ENCODE results near the gene TXNDC11. TPM values are rescaled to one million over a fixed set of nuclear protein-coding genes. Genes with fewer than 3 reads are reported as not detected.

Gene TXNDC11
- polyA plus RNA-seq, 2 of the 4 experiments (the other 2 are of a cell fraction) = 22.7 to 42.4 TPM

GRCh38 chr16:11672206-11673090 lies 70.2 kb downstream of the TXNDC11 start:
- Histone ChIP-seq H3K9me3 (no peaks in the 10 kb centered on the region), H3K4me2 (no peak overlapping the region), H3K4me1 (peaks cover 72% of the 10 kb centered on the region), H3K4me3 (no peak overlapping the region), H3K27ac (peak overlapping the region in 1 of 2 experiments; percentile 79; a peak in 4 of 6 replicates)
- no peak for DNase-seq (ENCODE audit: low read depth in 1 of 2, low spot score in 1 of 2)
- POLR2A ChIA-PET = no interaction called here
- 93% methylated on average over 22 of the region's 25 CpGs for WGBS (ENCODE audit: missing lambda C conversion rate)
- no peak for FAIRE-seq
- TF ChIP-seq CBX8 (IDR thresholded peaks at IDR 0.05) (no peak), GATA3 (IDR thresholded peaks at IDR 0.05; ENCODE audit: borderline replicate concordance) (no peak), MYC (IDR thresholded peaks at IDR 0.05; ENCODE audit: borderline replicate concordance, low read length) (no peak), HOXA7 (CRISPR knock-in tag; IDR thresholded peaks at IDR 0.05) (no peak), MAX (IDR thresholded peaks at IDR 0.05) (no peak), SMC3 (IDR thresholded peaks at IDR 0.05) (no peak), BCL3 (IDR thresholded peaks at IDR 0.05) (no peak)
- CTCF ChIA-PET = interaction anchor here (0.7 to 3.8 kb wide), 6 partner anchors 17 to 265 kb away, joined by 3 to 11 read pairs (median 4); no protein-coding TSS in a partner anchor
- ATAC-seq = no peak

- 91% methylated on average over 7 of the region's 8 CpGs for WGBS (ENCODE audit: missing lambda C conversion rate)
- DNase-seq (ENCODE audit: low read depth in 1 of 2, low spot score in 1 of 2) (no peak), FAIRE-seq (no peak), ATAC-seq (no peak)
- Histone ChIP-seq H3K9me3 (no peaks in the 10 kb centered on the region), H3K27ac (0 out of 6 replicates have a peak overlapping the region, but pooled peaks of 1 of the 2 experiments have one; percentile 79), H3K4me3 (no peak overlapping the region), H3K4me1 (peaks cover 64% of the 10 kb centered on the region), H3K4me2 (no peak overlapping the region)
- ChIA-PET POLR2A (no interaction called here), CTCF (no interaction called here)
- TF ChIP-seq ESRRA (IDR thresholded peaks at IDR 0.05; ENCODE audit: borderline replicate concordance, low read length) (no peak), MYC (IDR thresholded peaks at IDR 0.05; ENCODE audit: borderline replicate concordance, low read length) (no peak), HDAC2 (IDR thresholded peaks at IDR 0.05) (no peak), E2F6 (IDR thresholded peaks at IDR 0.05; ENCODE audit: borderline replicate concordance, low read depth) (no peak), RAD21 (conservative IDR thresholded peaks at IDR 0.05 in 1 of 2, IDR thresholded peaks at IDR 0.05 in 1 of 2) (no peak), TFCP2L1 (CRISPR knock-in tag; IDR thresholded peaks at IDR 0.05) (no peak), ZFP36 (IDR thresholded peaks at IDR 0.05; ENCODE audit: borderline replicate concordance, partially characterized antibody) (no peak), ZNF302 (CRISPR knock-in tag; IDR thresholded peaks at IDR 0.05) (no peak), JUN (IDR thresholded peaks at IDR 0.05) (no peak), POLR2AphosphoS2 (conservative IDR thresholded peaks at IDR 0.05; ENCODE audit: low read length) (no peak), BCL3 (IDR thresholded peaks at IDR 0.05) (no peak), HOXA7 (CRISPR knock-in tag; IDR thresholded peaks at IDR 0.05) (no peak), HMGXB4 (CRISPR knock-in tag; IDR thresholded peaks at IDR 0.05; ENCODE audit: borderline replicate concordance) (no peak), MAZ (IDR thresholded peaks at IDR 0.05; ENCODE audit: borderline replicate concordance, low read depth, low read length) (no peak), HOXB5 (CRISPR knock-in tag; IDR thresholded peaks at IDR 0.05) (no peak)
These were observed 71.0 kb downstream of the TXNDC11 start for GRCh38 chr16:11671676-11672075.

Measured in A549 (cell line).